Measurements from ENCODE around the gene SHISA8.
"Not testable (repeated sequence)": the region's sequence is repeated elsewhere in the genome, so short reads cannot be mapped to it uniquely, and the experiment has no call there.

The SHISA8 gene

GRCh38 chr22:41898645-41899044, 16.2 kb downstream of the SHISA8 start:
- no peak for DNase-seq

DNA sequence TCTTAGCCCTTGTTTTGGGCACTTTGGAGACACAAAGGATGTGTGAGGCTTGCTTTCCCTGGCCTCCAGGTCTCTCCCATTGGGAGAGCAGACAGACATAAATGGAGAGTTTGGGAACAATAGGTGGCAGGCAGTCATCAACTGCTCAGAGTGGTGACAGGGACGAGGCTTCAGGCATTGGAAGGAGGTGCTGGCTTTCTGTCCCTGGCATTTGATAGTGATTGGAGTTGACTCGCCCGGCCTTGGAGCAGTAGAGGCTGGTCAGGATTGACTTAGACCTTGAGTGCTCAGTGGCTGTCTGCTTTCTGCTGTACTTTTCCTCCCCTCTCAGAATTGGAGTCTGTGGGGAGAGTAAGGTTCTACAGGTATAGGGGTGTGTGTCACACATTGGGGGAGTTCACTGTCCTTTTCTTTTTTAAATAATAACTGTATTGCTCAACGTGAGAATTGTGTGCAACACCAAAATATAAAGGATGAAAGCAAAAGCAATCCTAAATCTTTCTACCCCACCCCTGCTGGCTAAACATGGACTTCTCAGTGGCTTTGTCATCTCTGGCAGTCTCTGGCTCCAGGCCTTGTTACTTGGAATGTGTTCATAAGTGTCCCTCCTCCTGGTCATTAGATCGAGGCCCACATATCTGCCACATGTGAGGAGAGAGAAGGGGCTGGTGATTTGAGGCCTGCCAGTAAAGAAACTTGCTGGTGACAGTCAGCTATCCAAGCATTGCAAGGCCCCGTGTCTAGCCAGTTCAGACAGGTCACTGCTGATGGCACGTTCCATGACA, 21.1 kb downstream of the SHISA8 start:
- DNase-seq: no peak

GRCh38 chr22:41892721-41893120, 22.2 kb downstream of the SHISA8 start:
- DNase-seq: no peak

GRCh38 chr22:41891407-41891806, 23.5 kb downstream of the SHISA8 start:
- no peak for DNase-seq

GRCh38 chr22:41888627-41889200, 26.2 kb downstream of the SHISA8 start:
- DNase-seq: no peak

- DNase-seq: no peak
Measured at GRCh38 chr22:41885516-41885915, 29.4 kb downstream of the SHISA8 start.

- DNase-seq: no peak
Measured at GRCh38 chr22:41885116-41885515, 29.8 kb downstream of the SHISA8 start.

DNA sequence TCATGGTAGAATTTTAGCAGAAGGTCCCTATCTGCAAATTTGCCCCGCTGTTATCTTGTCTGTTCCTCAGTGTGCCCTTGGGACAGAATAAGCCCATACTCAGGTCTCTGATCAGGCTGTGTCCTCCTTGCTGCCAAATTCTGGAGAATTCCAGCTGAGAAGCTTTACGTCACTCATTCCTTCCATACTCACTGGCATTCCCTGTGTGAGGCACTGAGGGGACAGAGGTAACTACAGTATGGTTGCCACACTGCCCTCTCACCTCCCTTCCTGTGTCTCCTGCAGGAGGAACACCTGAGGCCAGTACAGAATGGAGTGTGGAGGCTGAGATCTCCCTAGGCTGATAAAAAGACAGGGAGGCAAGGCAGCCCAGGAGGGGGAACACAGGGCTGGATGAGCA, 31.5 kb downstream of the SHISA8 start:
- DNase-seq: no peak

- DNase-seq: no peak
Measured at GRCh38 chr22:41880653-41881052, 34.2 kb downstream of the SHISA8 start.

DNA sequence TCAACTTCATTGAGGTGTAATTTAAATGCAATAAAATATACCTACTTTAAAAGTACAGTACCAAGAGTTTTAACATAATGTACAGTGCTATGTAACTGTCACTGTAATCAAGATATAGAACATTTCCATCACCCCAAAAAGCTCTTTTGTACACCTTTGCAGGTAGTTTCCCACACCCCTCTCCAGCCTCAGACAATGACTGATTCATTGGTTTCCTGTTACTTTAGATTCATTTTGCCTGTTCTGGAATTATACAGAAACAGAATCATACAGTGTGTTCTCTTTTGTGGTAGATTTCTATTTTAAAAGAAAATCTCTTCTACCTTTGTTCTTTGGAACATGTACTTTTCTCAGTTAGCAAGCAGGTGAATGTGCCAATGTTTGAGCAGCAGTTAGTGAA, 38.2 kb downstream of the SHISA8 start:
- DNase-seq: no peak

- no peak for DNase-seq
Measured at GRCh38 chr22:41876275-41876674, 38.6 kb downstream of the SHISA8 start.

DNA sequence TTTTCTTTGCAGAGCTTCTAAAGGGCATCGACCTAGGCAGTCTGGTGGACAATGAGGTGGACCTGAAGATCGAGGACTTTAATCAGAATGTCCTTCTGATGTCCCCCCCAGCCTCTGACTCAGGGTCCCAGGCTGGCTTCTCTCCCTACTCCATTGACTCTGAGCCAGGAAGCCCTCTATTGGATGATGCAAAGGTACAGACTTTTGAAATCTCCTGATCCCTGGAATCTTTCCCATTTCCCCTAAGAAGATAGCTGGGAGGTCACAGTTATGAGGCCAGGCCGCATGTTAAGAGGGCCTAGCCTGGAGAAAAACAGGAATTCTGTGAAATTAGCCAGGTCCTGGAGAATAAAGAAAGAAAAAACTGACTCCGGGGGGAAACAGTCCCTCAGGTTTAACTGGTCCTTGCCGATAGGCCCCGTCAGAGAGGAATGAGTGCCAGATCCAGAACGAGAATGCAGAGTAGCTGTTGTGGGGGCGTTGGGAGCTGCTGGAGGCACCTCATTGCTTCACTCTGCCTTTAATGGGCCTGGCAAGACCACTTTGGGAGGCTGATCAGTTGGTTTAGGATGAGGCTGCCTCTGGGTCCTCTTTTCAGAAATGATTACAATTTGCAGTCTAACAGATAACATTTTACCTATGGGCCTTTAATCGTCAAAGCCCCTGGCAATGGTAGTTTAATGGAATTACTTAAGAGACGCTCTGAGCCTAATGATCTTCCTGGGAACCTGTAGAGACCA, 39.2 kb downstream of the SHISA8 start:
- DNase-seq: no peak

DNA sequence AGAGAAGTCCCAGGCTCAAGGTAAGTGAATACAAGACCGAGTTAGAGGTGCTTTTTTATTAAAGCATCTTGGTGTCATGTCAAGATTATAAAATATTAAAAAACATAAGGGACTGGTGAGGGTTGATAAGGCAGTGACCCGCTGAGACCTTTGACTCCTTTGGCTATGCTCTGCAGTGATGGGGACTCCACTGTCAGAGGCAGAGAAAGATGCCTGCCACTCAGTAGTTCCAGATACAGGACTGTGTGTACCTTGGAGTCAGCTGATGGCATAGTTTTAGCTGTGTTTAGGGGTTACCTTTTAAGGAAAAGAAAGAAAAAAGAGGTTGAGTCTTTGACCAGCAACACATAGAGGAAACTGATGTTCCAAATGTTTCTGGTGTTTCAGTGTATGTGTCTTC, 40.8 kb downstream of the SHISA8 start:
- DNase-seq: no peak

GRCh38 chr22:41873391-41873790, 41.5 kb downstream of the SHISA8 start:
- DNase-seq: no peak

DNA sequence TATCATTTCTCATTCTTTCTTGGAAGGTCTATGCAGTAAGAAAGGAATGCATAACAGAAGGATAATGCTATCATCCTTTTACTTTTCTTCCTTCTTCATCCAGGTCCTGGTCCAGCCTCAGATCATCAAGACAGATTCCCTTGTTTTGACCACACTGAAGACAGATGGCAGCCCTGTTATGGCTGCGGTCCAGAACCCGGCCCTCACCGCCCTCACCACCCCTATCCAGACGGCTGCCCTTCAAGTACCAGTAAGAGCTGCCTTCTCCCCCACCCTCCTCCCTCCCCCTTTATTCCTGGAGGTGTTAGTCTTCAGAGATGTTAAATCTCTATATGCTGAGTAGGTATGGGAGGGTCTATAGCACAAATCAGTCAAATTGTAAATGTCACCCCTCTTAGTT, 44.1 kb downstream of the SHISA8 start:
- DNase-seq: no peak

DNA sequence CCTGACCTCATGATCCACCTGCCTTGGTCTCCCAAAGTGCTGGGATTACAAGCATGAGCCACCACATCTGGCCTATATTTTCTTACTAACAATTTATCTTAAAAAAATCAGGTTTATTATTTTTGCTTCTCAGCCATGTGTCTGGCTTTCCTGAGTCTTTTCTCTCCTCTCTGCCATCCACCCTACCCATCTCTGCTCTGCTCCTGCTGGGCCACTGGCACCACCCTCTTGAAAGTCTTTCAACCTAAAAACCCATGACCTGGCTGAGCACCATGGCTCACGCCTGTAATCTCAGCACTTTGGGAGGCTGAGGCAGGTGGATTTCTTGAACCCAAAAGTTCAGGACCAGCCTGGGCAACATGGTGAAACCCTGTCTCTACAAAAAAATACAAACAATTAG, 44.8 kb downstream of the SHISA8 start:
- not testable (repeated sequence) for DNase-seq

DNA sequence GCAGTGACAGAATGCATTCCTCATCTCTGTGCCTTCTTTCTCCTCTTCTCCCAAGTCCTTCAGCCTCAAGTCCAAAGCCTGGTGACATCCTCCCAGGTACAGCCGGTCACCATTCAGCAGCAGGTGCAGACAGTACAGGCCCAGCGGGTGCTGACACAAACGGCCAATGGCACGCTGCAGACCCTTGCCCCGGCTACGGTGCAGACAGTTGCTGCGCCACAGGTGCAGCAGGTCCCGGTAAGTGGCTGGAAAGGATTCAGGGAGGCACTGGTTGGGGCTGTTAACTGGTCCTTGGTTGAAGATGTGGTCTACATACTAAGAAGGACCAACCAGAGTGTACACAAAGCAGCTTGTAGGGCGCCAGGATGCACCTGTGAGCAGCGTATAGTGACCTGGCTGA, 46.3 kb downstream of the SHISA8 start:
- no peak for DNase-seq

DNA sequence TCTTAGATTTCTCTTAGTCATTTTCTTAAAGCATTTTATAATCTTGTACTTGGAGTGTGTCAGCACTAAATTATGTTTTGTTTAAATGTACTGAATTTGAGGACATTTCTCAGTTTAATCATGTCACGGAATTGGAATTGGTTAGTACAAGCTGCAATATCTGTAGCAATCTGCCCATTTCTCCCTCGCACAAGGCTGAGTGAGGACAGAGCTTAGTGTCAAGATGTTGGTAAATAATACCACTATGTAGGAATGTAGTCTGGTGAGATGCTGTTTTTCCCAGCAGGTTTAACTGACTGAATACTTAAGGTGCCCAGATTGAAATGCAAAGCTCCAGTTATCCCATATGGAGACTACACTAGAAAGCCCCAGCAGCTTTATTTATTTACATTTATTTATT, 51.4 kb downstream of the SHISA8 start:
- DNase-seq: no peak

- DNase-seq: no peak
Measured at GRCh38 chr22:41862530-41863266, 52.2 kb downstream of the SHISA8 start.

DNA sequence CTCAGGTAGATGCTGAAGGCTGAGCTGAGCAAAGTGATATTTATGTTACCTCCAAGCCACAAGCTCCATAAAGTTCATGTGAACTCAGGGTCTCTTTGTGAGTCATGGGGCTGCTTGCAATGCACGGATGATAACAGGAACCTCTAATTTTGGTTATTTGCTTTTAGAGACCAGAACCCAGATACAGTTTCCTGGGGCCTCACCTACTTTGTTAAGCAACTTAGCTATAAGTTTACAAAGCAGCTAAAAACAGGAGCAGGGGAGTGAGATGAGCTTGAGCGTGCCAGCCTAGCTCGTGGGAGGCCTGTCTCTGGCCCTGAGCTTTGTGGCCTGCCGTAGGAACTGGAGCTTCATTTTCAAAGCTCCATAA, 52.7 kb downstream of the SHISA8 start:
- no peak for DNase-seq

Measured in left hindlimb (tissue), 1 donor.